OCI-LY3 (cell line): ENCODE data around the gene UBE2L6.

ENCODE experiments used
- EZH2phosphoT487 ChIP-seq: fragments of 200-600 bp; shearing (Covaris generic); IDR thresholded peaks from 2 replicates; pipeline ENCODE4 v1.6.1; 2018; ENCODE audit warnings: antibody characterized with exemption, mixed run types, low read depth
- TF ChIP-seq, protein P1 (sequence below): fragments of 200-600, 300-600 bp; sonication (generic); IDR thresholded peaks from 2 replicates; pipeline ENCODE4 v1.5.1; 2014; ENCODE audit warnings: antibody characterized with exemption, low read length, low read depth

DNA sequence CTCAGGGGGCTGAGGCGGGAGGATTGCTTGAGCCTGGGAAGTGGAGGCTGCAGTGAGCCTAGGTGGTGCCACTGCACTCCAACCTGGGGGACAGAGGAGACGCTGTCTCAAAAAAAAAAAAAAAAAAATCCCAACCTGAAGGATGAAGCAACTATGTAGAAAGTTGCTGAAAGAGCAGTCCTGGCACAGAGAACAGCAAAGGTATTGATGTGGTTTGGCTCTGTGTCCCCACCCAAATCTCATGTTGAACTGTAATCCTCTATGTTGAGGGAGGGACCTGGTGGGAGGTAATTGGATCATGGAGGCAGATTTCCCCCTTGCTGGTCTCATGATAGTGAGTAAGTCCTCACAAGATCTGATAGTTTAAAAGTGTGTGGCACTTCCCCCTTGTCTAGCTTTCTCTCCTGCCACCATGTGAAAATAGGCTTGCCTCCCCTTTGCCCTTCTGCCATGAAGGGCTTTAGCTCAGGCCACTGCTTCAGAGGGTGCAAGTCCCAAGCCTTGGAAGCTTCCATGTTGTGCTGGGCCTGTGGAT is 19.3 kb upstream of the UBE2L6 start:
- TF ChIP-seq, protein P1, sequence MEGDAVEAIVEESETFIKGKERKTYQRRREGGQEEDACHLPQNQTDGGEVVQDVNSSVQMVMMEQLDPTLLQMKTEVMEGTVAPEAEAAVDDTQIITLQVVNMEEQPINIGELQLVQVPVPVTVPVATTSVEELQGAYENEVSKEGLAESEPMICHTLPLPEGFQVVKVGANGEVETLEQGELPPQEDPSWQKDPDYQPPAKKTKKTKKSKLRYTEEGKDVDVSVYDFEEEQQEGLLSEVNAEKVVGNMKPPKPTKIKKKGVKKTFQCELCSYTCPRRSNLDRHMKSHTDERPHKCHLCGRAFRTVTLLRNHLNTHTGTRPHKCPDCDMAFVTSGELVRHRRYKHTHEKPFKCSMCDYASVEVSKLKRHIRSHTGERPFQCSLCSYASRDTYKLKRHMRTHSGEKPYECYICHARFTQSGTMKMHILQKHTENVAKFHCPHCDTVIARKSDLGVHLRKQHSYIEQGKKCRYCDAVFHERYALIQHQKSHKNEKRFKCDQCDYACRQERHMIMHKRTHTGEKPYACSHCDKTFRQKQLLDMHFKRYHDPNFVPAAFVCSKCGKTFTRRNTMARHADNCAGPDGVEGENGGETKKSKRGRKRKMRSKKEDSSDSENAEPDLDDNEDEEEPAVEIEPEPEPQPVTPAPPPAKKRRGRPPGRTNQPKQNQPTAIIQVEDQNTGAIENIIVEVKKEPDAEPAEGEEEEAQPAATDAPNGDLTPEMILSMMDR: no peak
- no peak for TF ChIP-seq EZH2phosphoT487
